Glomerular endothelial cell (primary cell): ENCODE measurements around the gene USF2. TPM values are rescaled to one million over a fixed set of nuclear protein-coding genes. Genes with fewer than 3 reads are reported as not detected.

Experiments used
- DNase-seq: peaks from one replicate; pipeline ENCODE4 v3.0.0-alpha.2; 2011; ENCODE audit warnings: low read depth, low spot score; ENCODE audit errors: extremely low read depth
- total RNA-seq: library from RNA; depleted of rRNA; stranded (reverse); fragments of >200 nt; gene quantifications from 2 replicates; pipeline ENCODE4 v1.2.3, GENCODE V29; 2015

Gene USF2
- total RNA-seq, 1 donor from 2014 or later, result 80.6 TPM

DNA sequence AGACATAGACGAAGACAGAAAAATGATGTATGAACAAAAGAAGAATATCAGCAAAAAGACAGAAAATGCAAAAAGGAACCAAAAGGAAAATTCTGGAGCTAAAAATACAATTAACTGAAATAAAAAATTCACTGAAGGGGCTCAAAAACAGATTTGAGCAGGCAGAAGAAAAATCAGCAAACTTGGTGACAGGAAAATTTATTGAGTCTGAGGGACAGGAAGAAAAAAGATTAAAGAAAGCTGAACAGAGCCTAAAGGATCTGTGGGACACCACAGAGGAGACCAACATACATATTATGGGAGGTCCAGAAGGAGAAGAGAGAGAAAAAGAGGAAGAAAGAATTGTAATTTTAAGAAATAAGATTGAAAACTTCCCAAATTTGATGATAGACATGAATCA is 27.3 kb upstream of the USF2 start:
- DNase-seq, result no peak

DNA sequence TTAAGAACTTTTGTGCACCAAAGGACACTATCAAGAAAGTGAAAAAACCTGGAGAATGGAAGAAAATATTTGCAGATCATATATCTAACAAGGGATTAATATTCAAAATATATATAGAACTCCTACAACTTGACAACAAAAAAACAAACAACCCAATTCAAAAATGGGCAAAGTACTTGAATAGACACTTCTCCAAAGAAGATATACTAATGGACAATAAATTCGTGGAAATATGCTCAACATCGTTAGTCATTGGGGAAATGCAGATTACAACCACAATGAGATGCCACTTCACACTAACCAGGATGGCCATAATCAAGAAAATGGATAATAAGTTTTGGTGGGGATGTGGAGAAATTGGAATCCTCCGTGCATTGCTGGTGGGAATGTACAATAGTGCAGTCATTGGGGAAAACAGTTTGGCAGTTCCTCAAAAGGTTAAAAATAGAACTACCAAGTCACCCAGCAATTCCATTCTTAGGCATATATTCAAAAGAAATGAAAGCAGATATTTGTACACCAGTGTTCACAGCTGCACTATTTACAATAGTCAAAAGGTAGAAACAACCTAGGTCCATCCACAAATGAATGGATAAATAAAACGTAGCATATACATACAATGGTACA is 22.2 kb upstream of the USF2 start:
- no peak for DNase-seq

DNA sequence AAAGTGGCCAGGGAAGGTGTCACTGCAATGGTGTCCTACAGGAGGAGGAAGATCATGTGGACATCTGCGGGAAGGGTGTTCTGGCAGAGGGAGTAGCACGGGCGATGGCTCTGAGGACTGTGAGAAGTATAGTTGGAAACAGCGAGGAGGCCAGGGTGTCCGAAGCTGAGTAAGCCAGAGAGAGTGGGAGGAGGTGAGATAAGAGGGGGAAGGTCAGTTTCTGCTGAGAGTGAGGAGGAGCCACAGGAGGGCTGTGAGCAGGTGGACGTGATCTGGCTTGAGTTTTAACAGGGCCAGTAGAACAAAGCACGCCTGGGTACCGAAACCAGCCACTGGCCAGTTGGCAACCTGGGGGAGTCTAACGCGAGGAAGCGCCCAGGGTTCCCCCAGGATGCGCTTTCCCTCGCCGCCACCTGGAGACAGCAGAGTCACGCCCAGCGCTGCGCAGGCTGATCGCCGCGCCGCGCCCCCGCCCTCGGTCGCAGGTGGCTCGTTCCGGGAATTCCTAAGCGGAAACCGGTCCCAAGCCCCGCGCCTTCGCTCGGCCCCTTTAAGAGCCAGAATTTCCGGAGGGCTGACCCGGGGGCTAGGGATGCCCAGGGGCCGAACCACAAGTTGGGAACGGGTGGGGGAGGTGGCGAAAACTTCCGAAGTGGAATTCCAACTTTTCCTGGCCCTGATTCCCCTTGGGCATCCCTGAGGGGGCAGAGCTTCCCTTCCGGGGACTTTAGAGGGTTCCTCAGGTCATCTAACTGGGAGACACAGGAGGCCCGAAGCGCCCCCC is 21.0 kb upstream of the USF2 start:
- no peak for DNase-seq

DNA sequence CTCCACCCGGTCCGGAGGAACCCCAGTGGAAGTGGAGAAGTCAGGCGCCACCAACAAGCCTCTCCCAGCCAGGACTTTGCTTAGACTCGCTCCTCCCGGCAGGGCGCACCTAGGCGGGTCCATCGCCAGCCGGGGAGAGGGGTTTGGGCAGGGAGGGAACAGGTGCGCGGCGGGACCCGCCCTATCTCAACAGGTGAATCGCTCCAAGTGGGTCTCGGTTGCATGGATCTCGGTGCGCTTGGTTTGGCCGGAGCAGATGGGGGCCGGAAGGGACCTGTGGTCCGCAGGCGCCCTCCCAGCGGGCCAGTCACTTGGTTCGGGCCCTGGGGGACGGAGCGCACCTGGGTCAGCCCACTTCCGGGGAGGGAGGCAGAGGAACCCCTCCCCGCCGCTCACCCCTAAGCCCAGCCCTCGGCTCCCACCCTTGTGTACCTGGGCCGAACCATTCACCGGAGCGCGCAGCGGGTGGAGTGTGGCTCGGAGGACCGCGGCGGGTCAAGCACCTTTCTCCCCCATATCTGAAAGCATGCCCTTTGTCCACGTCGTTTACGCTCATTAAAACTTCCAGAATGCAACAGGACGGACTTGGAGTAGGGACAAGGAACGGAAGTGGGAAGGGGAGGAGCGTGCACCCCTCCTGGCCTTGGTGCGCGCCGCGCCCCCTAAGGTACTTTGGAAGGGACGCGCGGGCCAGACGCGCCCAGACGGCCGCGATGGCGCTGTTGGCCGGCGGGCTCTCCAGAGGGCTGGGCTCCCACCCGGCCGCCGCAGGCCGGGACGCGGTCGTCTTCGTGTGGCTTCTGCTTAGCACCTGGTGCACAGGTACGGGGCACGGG is 20.2 kb upstream of the USF2 start, which contains the start of gene LSR:
Gene LSR, plus strand, starts transcription at position 693 of the 836 bp plus-strand sequence. Its CDS starts 21 bp downstream, at position 714.
- no peak for DNase-seq

DNA sequence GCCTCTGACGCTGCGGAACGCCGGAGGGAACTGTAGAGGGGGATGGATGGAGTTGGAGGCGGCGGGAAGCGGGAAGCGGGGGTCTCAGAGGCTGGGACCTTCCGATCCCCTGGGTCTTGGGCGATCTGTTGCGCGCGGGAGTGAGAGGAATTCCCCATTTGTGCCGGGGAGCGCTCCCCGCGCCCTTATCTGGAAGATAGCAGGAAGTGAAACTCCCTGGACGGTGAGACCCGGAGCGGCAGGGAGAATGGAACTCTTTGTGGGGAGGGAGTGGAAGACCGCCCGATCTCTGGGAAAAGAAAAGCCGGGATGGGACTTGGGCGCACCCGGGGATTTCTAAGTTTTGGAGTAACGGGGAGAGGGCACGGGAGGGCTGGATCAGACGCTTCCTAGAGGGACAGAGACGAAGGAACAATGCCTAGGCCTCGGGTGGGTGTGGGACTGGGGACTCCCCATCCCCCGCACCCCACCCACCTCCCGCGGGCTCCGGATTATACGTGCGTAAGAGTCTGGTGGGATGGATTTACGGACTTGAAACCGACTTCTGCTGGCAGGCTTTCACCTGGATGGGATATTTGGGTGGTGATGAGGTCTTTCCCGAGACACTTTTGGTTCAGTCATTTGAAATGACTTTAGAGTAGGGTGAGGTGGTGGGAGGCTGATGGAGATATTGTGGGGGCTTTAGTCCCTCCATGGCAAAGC is 19.5 kb upstream of the USF2 start:
- no peak for DNase-seq

DNA sequence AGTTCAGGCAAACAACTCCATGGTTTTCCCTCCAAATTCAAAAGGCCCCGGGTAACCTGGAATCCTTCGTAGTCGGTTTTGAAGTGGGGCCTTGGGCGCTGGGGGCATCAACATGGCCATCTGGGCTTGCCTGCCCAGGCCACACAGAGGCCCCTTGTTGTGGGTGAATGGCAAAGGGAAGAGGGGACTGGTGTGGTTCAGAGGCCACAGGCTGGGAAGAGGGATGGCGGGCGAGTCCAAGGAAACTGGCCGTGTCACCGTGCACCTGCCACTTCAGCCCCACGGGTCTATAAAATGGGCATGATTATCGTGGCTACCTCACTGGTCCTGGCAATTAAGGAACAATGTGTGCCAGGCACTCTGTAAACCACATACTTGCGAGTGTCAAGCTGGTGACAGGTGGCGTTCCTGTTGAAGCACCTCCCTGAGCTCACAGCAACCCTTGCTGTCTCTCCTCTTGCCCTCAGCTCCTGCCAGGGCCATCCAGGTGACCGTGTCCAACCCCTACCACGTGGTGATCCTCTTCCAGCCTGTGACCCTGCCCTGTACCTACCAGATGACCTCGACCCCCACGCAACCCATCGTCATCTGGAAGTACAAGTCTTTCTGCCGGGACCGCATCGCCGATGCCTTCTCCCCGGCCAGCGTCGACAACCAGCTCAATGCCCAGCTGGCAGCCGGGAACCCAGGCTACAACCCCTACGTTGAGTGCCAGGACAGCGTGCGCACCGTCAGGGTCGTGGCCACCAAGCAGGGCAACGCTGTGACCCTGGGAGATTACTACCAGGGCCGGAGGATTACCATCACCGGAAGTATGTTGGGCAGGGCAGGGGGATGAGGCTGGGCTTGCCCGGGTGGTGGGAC is 18.7 kb upstream of the USF2 start:
- DNase-seq, result no peak

DNA sequence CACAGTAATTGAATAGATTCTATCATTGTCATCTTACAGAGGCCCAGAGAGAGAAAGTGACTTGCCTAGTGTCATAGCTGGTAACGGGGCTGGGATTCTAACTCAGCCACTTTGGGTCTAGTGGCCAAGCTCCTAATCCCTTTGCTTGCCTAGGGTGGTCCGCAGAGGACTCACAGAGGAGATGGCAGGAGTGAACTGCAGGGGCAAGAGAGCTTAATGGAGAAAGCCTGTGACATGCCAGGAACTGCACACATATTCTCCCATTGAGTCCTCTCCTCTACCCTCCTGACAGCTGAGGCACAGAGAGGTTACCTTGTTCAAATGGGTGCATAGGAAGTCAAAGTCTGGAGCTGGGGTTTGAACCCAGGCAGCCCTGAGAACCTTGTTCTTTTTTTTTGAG is 17.3 kb upstream of the USF2 start:
- no peak for DNase-seq

DNA sequence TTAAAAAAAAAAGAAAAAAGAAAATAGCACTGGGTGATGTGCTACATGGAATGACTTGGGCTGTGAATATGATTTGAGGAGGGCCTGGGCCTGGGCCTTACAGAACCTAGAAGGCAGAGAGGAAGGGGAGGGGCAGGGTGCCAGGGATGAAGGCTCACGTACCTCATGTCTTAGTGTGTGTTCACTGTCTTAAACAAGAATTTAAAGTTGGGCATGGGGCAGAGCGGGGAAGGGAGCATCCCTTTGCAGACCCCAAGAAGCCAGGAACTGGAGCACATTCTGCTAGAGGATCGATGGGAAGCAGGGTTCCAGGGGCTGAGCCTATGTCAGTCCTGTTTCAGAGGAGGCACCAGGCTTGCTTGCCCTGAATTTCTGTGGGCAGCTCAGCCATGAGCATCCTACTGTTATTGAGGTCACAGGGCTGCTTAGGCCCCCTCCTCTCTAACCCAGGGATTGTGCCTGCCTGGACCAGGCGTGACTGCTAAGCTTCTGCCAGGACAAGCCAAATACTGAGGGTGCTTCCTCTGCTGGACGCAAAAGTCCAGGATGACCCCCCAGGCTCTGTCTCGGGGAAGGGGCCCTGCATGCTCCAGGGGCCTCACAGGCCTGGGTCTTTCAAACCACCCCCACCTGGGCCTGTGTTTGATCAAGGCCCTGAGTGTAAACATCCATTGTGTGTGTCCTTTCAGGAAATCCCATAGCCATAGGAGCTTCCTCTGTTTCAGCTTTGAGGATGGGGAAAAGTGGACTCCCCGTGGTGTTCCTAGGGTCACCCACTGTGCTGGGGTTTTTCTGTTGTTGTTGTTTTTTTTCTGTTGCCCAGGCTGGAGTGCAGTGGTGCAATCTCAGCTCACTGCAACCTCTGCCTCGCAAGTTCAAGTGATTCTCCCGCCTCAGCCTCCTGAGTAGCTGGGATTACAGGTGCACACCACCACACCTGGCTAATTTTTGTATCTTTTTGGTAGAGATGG is 15.2 kb upstream of the USF2 start:
- no peak for DNase-seq

DNA sequence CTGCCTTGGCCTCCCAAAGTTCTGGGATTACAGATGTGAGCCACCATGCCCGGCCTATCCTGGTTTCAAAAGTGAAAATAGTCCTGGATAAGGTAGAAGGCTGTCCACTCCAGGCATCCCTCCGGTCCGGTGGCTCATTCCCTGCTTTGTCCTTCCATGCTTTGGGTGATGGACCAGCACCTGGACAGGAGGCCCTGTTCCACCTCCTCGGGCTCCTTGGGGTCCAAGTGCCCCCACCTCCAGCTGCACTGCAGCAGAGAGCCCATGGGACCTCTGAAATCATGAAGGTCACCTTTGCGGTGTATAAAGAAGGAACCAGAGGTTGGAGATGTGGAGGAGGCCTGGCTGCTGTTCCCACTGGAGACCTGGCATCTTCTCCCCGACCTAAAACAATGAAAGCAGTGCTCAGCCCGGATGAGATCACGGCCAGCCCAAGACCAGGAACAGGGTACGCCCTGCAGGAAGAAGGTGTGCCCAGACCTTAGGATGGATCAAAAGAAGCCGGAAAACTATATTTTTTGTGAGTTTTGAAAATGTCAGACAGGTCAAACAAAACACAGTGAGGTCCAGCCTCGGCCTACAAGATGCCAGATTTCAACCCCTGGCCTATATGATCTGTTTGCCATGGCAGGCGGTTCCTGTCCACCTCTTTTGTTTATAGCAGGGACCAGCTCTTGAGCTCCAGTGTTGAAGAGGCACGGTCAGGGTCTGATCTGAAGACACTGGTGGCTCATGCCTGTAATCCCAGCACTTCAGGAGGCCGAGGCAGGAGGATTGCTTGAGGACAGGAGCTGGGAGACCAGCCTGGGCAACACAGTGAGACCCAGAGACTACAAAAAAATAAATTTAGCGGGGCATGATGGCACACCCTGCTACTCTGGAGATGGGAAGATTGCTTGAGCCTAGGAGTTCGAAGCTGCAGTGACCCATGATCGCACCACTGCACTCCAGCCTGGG is 14.1 kb upstream of the USF2 start:
- DNase-seq, result no peak

DNA sequence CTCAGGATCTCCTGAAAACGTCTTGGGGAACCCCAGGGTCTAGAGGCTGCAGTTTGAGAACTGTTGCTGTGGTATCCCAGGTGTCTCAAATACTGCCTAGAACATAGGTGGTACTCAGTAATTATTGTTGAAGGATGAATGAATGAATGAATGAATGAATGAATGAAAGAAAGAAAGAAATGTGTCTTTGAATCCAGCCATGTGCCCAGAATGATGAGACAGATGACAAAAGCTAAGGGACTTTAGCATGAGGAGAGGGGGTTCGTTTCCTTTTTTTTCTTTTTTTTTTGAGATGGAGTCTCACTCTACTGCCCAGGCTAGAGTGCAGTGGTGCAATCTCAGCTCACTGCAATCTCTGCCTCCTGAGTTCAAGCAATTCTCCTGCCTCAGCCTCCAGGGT is 12.2 kb upstream of the USF2 start:
- DNase-seq, result no peak

DNA sequence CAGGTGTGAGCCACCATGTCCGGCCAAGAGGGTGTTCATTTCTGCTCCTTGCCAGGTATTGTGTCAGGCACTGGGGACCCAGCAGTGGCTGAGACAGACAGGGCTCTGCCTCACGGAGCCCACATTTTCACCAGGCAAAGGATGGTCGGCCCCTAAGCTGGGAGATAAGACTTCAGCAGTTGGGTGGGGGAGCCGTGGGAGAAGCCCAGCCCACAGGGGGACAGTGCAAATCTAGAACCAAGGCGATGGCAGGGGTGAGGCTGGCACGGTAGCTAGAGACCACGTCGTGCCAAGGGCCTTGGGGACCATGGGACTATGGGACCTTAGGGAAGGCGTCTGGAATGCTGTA is 11.7 kb upstream of the USF2 start:
- no peak for DNase-seq

DNA sequence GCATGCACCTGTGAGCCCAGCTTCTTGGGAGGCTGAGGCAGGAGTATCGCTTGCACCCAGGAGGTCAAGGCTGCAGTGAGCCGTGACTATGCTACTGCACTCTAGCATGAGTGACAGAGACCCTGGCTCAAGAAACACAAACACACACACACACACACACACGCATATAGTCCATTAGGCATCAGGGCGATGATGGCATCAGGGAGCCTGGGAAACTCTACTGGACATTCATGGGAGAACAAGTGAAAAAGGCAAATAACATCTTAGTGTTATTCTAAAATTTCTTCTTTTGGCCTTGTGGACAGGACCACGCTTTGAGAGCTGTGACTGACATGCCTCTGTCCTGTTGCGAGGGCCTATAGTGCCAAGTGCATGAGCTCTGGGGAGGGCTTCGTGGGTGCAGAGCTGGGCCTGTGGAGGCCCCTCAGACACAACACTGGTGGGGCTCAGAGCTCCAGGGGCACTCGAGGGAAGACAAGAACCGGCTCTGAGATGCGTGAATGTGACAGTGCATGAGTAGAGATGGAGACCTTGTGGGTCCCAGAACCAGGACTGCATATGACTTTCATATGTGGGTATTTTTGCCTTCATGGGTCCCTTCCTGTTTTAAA is 8.0 kb upstream of the USF2 start:
- DNase-seq, result no peak

DNA sequence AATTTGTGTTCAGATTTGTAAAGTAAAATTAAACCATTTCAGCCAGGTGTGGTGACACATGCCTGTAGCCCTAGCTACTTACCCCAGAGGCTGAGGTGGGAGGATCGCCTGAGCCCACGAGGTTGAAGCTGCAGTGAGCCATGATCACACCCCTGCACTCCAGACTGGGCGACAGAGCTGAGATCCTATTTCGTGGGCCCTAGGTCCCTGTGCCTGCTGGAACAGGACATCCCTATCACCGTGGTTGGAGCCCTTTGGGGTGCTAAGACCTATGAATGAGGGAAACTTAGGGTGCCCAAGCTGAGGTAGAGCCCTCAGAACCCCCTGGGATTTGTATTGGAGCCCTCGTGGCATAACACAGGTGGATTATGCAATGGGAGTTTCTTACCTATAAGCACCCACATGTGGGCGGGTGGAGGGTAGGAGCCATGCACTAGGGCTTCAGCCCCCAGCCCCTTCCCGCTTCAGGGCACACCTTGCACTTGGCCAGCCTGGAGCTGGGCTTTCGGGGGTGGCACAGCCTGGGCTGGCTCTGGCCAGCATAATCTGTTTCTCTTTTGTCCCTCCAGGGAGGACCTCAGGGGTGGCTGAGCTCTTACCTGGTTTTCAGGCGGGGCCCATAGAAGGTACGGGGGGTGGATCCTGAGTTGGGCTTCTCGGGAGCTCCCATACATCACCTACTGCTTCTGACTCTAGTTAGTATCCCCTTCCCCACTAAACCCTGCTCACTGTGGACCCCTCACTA is 7.2 kb upstream of the USF2 start:
- no peak for DNase-seq

DNA sequence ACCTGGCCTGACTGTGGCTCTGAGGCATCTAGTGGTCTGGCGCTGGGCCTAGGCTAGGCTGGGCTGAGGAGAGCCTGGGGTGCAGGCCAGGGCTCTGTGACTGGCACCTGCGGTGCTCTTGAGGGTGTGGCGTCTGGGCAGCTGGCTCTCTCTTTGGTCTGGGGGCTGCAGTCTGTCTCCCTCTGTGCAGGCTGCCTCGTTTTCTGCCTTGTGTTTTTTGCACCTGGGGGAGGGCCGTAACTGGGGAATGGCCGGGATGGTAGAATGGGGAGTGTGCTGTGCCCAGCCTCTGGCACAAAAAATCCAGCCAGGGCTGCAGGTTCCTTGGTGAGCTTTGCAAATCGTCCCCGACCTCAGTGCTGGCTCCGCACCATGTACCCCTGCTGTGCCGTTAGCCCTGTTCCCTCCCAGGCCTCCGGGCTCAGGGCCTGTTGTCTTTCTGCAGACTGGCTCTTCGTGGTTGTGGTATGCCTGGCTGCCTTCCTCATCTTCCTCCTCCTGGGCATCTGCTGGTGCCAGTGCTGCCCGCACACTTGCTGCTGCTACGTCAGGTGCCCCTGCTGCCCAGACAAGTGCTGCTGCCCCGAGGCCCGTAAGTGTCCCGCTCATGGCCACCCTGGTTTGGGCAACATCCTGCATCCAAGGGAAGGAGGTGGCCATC is 6.5 kb upstream of the USF2 start:
- no peak for DNase-seq

DNA sequence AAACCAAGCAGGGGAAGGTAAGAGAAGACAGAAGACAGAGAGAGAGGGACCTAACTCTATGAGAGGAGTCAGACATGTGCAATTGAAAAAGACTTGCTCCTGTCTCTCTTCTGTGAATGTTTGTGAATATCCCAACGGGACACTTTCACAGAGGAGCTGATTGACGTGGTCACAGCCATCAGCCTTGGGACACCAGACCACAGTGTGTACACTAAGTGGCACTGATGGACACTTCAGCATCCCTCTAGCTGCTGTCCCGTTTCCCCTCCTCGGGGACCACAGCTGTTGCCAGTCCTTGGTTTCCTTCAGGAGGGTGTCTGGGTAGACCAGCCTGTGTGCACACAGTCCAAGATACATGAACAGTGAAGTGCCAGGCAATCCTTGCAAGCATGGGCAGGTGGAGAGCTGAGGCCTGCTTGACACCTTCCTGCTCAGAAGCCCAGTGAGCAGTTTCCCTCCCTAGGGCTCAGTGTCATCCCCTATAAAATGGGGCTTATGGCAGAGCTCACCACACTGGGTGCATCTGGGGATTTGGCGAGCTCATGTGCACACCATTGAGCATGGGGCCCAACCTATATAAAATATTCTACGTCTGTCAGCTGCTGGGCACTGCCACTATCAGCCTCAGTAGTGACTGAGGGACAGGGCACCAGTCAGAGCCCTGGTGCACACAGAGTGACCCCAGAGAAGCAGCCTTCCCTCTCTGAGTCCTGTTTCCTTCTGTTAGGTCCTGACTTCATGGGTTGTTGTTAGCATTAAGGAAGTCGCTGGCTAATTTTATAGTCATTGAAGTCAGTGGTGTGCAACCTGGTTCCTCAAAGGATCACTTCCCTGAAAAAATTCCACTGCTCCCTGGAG is 4.3 kb upstream of the USF2 start:
- no peak for DNase-seq
